C4-2B (cell line): Measurements from ENCODE around the gene PARVG.

Experiments
- H3K27ac ChIP-seq: fragments of 450-650 bp; 2 replicates; pipeline ENCODE4 v1.5.1; 2017
- CTCF ChIP-seq: fragments of 450-650 bp; conservative IDR thresholded peaks from 2 replicates; pipeline ENCODE4 v1.5.1; 2017; ENCODE audit warnings: mild to moderate bottlenecking
- ZFX ChIP-seq: fragments of 450-650 bp; IDR thresholded peaks from 2 replicates; pipeline ENCODE4 v1.6.1; 2017

Gene PARVG

GRCh38 chr22:44203203-44203602 lies 22.5 kb downstream of the PARVG start:
- H3K27ac ChIP-seq: no peak overlapping the region
- no peak for TF ChIP-seq CTCF
- TF ChIP-seq ZFX: no peak

DNA sequence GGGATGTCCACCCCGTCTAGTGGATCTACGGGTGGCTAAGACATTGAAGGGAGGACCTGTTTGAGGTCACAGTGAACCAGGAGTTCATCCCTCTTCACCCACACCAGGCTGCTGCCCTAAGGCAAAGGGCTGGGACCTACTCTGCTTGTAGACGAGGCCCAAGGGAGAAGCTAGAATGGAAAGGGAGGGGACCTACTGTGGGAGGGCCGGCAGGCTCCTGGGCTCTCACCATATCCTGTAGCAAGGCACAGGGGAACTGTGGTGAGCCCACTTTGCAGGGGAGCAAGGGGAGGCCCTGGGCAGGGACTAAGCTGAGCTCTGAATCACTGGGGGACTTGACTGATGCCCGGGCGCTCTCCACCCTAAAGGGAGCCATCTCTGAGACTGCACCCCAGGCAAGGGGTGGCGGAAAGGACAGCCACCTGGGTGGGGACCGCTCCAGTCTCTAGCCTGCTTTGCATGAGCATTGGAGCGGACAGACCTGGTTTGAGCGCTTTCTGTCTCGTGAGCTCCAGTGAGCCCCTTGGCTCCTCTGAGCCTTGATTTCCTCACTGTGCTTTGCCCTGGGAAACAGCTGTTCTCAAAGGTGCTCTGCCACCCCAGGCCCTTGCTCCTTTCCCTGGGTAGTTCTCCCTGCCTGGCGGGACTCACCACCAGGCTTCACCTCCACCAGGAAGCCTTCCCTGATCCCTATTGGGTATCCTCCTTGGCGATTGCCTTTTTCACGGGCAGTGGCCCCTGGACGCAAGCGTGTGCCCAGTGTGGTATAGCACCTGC lies 24.2 kb downstream of the PARVG start:
- TF ChIP-seq ZFX (no peak), CTCF (no peak)
- H3K27ac ChIP-seq: no peak overlapping the region

DNA sequence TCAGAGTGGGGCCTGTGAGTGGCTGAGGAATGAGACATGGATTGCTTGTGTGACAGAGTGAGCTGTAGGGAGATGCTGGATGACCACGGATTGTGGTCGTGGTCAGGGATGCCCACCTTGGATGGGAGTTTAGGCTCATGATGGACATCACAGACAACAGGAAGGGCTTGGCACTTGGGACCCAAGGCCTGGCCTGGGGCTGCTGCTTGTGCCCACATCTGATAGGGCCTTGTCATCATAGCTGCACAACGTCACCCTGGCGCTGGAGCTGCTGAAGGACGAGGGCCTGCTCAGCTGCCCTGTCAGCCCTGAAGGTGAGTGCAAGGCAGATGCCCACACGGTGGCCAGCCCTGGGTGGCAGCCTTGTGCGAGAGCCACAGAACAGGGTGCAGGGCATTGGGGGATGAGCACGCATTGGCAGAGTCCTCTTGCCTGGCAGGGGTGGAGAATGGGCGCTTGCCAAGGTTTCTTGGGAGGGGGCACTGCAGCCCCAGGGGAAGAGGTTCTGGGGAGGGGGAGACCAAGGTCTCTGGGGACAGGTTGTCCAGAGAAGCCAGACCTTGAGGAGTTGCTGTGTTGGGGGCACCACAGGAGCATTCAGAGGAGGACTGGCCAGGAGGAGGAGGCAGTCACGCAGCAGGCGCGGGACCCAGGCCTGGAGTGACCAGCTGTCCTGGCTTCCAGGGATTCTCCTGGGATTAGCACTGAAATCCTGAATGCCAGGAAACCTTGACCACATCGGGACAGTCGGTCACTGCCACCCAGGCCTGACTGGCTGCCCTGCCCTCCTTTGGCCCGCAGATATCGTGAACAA lies 25.0 kb downstream of the PARVG start:
- no peak for TF ChIP-seq CTCF
- no peak for TF ChIP-seq ZFX

GRCh38 chr22:44206330-44206645 lies 25.6 kb downstream of the PARVG start:
- H3K27ac ChIP-seq: no peak overlapping the region
- TF ChIP-seq ZFX: no peak
- no peak for TF ChIP-seq CTCF

More for the DNA sequence above, 25.0 kb downstream of the PARVG start:
- H3K27ac ChIP-seq: no peak overlapping the region

- no peak overlapping the region for H3K27ac ChIP-seq
- no peak for TF ChIP-seq ZFX
- TF ChIP-seq CTCF: no peak
Measured at GRCh38 chr22:44206696-44207095, 26.0 kb downstream of the PARVG start.

DNA sequence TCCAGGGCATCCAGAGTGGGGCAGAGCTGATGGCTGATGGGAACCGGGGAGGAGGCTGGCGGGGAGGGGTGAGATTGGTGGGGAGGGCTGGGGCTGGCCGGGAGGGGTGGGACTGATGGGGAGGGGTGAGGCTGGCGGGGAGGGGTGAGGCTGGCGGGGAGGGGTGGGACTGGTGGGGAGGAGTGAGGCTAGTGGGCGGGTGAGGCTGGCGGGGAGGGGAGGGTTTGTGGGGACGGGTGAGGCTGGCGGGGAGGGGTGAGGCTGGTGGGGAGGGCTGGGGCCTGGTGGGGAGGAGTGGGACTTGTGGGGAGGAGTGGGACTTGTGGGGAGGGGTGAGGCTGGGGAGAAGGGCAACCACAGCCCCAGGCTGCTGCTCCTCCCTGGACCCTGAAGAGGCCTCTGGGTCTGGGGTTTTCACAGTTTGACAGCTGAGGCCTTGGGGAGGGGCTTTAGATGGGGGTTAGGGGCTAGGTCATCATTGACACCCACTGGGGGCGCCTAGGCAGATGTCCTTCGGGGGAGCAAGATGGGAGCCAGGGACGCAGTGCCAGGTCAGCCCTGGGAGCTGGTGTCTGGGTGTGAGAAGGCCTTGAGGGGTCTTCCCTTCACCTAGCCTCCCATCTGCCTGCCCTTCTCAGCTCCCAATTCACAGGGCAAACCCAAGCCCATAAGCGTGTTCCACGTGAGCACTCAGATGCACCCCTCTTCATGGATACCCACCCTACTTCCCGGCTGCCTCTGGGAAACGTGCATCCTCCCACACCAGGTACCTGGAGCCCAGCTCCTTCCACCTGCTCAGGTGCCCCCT lies 26.7 kb downstream of the PARVG start:
- H3K27ac ChIP-seq: no peak overlapping the region
- TF ChIP-seq CTCF: no peak

DNA sequence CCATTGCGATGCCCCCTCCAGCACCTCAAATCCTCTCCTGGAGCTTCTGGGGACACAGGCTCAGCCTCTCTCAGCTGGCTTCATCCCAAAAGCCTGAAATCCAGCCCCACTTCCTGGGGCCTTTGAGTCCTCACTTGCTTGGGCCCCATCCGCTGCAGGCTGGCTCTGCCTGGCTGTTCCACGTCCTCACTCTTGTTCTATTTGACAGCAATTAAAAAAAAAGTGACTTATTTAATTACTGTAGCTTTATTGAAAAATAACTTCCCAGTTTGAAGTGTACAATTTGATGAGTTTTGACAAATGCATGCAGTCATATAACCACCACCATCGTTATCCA lies 27.2 kb downstream of the PARVG start:
- no peak for TF ChIP-seq ZFX
- no peak for TF ChIP-seq CTCF
- H3K27ac ChIP-seq: no peak overlapping the region
